CMK (cell line): ENCODE measurements around the gene CLIP4.

ENCODE experiments used
- DNase-seq: peaks from one replicate; pipeline ENCODE4 v3.0.0-alpha.2; 2010; ENCODE audit warnings: low read depth

The CLIP4 gene

DNA sequence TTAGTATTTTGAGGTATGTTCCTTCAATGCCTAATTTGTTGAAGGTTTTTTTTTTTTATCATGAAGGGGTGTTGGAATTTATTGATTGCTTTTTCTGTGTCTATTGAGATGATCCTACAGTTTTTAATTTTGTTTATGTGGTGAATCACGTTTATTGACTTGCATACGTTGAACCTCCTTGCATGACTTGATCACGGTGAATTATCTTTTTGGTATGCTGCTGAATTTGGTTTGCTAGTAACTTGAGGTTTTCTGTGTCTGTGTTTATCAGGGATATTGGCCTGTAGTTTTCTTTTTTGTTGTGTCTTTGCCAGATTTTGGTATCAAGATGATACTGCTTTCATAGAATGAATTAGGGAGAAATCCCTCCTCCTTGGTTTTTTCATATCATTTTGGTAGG, 23.9 kb downstream of the CLIP4 start:
- no peak for DNase-seq

DNA sequence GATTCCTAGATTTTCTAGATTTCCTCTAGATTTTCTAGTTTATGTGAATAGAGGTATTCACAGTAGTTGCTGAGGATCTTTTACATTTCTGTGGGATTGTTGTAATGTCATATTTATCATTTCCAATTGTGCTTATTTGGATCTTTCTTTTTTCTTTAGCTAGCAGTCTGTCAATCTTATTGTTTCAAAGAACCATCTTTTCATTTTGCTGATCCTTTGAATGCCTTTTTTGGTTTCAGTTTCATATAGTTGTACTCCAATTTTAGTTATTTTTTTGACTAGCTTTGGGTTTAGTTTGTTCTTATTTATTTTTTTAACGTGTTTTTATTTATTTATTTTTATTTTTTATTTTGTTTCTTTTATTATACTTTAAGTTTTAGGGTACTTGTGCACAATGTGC, 24.5 kb downstream of the CLIP4 start:
- DNase-seq = no peak

DNA sequence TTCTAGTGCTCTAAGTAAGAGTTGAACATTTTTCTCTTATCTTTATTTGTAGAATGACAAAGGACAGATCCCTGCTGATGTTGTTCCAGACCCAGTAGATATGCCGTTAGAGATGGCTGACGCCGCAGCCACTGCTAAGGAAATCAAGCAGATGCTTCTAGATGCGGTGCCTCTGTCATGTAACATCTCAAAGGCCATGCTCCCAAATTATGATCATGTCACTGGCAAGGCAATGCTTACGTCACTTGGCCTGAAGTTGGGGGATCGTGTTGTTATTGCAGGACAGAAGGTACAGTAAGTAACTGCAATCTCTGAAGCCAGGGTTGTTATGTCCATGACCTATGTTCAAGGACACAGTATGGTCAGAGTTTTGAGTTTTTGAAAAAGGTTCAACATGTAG, 28.4 kb downstream of the CLIP4 start:
- DNase-seq = no peak

DNA sequence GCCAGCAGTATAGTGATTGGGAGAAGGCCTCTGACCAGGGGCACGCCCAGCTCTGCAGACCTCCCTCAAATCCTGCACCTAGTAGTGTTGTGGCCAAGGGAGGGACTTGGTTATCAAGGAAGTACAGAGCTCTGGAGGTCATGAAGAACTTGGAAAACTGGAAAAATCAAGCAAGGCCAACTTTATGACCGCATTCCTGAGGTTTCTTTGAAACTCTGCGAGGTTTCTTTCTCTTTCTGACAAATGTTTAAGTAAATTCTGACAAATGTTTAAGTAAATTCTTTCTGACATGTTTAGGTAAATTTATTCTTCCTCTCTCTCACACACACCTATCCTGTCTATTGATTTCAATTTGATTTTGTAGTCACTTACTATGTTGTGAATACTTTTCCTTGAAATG, 31.0 kb downstream of the CLIP4 start:
- no peak for DNase-seq

DNA sequence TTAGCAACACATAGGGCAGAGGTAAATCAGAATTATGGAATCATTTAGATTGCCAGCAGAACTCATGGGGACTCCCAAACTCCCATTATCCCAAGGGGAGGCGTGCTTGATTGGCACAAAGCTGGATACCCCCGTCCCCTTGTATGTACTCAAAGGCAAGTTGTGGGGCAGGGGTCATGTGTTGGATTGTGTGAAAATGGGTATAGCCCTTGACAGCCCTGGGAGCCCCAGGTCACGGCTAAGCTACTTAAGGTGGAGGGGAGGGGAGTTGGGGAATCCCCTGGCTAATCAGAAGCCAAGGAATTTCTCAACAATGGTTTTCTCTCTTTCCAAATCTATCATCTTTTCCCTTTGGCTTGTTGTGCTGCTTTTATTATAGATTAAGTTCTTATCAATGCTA, 32.7 kb downstream of the CLIP4 start:
- DNase-seq = no peak

DNA sequence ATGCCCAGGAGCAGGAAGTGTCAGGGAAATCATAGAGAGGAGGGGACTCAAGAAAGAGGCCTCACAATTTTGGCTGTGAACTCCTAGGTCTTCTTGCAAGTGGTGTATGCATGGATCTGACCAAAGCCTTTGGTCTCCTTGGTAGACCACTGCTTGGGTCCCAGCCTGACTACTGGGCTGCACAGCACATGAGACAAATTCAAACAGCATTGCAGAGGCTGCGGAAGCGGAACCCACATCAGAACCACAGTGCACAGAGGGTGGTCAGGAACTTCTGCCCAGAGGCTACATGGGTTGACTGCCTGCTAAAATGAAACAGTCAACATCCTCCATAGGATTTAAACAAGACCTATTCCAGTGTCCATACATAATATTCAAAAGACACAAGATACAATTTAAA, 39.4 kb downstream of the CLIP4 start:
- no peak for DNase-seq

DNA sequence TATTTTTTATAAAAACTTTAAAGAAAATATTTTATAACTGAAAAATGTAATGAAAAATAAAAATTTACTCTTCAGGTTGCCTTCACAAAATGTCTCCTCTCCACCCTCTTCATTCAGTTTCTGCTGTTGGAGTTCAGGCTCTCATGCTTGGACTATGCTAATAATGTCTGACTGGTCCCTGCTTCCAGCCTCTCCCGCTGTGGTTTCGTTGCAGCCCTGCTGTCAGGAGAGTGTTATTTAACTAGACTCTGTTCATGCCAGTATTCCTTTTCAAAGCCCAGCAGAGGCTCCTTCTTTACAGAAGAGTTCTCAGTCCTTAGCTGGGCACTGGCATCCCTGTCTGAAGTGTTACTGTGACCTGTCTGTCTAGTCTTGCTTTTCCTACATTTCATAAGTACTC, 40.4 kb downstream of the CLIP4 start:
- DNase-seq = no peak

DNA sequence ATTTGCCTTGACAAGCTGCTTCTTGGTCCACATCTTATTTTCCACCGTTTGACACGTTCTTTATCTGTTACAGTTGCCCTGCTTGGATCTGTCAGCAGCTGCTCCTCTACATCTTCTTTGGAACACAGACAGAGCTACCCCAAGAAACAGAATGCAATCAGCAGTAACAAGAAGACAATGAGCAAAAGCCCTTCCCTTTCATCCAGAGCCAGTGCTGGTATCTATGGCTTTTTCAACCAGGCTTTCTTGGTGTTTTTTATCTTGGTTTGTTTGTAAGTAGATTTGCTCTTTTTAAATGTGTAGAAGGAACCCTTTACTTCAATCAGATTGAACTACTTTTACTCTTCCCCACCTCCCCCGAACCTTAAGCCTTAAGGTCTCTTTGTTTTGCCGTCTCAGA, 41.9 kb downstream of the CLIP4 start:
- no peak for DNase-seq

DNA sequence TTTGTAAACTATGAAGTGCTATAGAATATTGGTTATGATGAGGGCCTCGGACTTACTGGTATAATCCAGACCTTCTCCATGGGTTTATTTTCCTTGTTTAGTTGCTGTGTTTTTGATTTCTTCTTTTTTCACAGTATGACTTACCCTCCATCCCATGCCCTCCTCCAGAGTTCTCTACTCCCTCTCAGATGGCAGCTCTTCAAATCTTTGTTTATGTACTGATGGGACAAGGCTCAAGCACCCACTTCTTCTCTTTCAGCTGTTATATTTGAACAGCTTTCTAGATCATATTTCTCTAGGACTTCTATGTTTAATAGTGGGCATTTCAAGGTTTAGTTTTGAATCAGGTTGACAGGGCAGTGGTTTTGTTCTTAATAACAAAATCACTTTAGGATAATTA, 43.9 kb downstream of the CLIP4 start:
- no peak for DNase-seq

DNA sequence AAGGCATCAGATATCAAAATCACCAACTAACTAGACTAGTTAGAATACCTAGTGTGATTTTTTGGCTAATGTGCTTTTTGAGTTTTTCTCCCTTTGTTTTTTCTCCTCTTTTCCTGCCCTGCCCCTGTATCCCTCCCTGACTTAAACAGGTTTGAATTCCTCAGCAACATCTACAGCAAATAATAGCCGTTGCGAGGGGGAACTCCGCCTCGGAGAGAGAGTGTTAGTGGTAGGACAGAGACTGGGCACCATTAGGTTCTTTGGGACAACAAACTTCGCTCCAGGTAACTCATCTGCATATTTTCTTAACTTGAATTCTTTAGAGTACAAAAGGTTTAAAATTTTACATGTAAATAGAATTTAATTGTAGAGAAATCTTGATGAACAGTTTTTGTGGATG, 45.0 kb downstream of the CLIP4 start:
- no peak for DNase-seq

DNA sequence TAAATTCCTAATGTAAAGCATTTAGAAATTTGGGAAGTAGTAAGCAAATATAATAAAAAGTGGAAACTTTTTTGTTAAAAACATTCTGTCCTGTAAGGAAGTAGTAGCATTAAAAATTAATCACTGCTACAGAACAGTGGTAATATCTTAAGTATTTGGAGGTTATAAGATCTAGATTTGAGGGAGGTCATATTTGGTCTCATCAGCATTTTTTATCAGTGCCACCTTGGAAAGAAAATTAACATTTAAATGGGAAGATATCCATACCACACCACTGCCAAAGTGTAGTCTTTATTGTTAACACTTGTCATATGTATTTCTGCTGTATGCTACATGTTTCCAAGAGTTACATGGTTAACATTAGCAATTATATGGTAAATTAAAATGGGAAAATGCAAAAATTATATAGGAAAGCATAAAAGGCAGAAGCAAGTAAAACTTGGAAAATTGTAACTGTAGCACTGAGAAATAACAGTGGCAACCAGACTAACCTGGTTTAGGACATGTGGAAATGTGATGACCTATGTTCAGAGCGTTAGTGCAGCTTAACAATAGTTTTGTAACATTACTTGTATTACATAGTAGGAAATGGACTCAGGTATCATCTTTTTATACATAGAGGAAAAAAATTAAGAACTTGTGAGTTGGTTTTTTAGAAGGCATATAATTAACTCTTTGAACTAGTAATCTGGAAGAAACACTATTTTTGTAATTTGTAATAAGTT, 47.2 kb downstream of the CLIP4 start:
- no peak for DNase-seq

DNA sequence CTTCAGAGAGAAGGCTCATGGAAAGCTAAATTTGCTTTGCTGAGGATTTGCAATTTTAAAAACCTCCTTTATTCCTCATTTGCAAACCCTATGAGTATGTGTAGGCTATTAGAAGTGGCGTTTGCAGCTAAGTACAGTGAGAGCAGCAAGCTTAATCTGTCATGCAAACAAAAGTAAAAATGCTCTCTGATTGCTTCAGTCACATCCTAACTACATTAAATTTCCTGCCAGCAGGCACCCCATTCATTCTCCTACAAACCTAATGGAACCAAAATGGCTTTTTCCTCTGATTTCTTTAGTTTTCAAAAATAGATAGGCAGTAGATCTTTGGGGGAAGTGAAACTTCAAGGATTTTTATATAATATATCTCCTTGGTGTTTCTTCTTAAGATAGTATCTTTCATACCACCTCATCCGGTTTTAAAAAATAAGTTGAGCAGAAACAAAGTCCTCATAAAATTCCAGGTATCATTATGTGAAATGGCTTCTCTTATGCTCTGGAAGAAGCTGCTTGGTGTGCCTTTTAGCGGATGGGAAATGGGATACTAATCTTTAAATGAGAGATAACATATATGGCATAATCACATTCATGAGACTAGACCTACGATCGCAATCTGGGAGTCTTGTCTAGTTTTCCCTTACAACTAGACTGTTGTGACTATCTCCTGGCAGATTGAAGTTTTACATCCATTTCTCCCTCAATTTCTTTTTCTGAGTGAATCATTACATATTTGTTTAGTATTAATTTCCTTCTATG, 49.1 kb downstream of the CLIP4 start:
- no peak for DNase-seq

DNA sequence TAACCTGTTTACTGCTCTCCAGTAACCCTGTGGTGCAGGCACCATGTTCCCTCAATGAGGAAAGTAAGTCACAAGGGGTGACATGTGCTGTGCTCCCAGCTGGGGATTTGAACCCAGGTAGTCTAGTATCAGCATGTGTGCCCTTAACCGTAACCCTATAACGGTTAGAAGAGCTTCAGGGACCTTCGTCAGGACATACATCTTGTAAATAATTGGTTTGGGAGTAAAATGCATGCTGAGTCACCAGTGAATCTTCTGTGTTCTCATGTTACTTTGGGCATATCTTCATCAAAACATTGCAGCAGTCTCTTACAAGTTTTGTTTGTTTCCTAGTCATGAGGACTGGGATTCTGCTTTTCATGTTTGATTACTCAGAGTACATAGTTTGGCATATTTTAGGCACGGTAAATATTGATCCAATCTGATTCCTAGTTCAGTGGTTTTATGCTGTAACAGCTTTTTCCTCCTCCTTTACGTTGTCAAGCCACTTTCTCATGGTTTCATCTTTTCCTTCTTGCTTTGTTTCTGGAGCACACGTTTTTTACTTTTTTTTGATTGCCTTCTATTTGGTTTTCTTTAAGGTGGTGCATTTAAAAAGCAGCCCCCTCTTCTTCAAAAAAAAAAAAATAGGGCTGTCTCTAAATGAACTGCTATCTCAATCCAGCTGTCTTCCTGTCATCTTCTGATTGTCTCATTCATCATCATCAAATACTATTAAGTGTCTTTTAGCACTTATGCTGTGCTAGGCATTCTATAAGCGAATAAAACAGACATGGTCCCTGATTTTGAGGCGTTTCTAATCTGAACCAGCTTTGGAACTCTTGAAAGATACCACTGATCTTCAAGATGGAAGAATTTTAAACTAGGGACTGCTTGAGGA, 50.4 kb downstream of the CLIP4 start:
- DNase-seq = no peak

DNA sequence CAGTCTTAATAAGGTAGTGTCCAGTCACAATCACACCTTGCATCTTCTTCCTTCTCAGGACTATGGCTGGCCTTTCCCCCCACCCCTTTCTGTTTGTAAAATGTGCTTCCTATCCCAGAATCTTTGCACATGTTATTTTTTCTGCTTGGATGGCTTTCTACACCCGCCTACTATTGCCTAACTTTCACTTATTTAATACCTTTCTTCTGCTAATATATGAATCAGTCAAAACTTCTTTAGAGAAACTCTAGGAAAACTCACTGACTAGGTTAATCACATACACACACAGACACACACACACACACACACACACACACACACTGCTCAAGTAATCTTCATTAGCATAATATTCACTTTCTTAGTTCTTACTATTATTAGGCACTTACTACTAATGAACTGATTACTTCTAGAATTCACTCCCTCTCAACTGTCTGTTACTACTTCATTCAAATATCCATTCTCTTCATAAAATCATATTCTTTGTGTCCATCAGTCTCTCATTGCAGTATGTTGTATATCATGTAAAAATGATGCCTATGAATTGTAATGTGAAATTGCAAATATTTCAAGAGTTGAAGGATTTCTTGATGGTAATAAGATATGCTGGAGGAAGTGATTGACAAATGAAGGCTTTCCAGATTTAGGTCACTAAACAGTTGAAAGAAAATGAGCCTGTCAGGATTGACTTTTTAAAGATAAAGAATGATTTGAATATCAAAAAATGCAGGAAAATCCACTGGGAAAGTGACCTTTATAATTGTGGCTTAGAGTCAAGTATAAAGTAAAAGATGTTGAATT, 51.2 kb downstream of the CLIP4 start:
- DNase-seq = no peak

DNA sequence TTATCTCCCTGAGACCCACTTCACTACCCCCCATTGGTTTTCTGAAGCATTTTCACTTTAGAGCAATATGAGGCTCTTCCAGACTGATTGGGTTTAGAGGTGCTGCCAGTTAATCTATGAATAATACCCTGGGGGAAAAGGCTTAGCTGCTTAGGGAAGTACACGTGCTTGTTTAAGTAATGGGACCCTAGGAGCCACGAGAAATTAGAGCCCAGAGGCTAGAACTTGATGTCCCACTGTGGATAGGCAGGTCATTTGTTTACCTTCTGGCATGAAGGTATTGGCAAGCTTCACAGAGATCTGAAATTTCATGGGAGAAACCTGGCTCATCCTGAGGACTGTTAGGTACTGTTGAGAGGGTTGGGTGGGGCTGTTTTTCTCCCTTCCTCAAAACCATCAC, 59.7 kb downstream of the CLIP4 start:
- DNase-seq = no peak

DNA sequence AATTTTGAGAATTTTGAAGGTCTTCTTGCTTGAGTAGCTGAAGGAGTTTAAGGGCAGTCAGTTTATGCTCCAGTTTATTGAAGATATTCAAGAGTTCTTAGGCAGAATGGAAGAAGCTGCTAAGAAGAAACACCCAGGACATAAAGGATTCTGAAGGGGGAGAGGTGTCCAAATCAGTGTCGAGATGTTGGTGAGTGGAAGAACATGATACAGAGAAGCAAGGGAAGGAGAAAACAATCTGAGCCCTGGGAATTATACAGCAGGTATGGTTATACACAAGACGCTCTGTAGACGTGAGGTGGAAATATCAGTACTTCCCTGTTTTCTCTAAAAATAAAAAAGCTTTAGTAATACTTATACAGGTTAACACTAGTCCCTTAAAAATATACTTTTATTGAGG, 60.1 kb downstream of the CLIP4 start:
- DNase-seq = no peak

DNA sequence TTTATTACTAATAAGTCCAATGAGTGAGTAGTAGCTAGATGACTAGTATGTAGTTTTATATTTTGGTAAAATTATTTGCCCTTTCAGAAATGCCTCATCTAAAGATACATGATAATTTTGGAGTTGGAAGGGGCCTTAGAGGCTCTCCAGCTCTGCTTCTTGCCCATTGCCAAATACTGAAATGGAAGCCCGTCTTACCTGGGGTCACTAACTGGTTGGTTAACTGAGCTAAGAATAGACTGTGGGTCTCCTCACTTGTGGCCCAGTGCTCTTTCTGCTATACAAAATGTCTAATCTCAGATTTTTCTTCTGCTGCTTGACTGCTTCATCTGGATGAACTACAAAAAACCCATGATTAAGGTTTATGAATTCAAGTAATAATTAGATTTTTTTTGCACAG, 67.1 kb downstream of the CLIP4 start:
- no peak for DNase-seq

DNA sequence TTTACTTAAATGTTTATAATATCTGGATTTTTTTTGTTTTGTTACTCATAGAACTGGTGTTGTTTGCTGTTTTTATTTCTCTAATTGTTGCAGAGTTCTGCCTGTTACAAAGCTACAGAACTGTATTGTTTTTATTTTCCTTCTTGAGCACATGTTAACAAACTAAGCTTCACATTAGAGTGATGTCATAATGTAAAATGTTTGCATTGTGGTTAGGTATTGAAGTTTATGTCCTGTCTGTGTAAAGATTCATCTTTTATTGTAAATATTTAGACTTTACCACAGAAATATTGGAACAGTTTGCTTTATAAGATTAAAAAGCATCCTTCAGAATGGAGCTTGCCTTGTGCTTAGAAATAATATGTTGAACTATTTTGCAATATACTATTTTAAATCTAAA, 67.7 kb downstream of the CLIP4 start:
- DNase-seq = no peak

DNA sequence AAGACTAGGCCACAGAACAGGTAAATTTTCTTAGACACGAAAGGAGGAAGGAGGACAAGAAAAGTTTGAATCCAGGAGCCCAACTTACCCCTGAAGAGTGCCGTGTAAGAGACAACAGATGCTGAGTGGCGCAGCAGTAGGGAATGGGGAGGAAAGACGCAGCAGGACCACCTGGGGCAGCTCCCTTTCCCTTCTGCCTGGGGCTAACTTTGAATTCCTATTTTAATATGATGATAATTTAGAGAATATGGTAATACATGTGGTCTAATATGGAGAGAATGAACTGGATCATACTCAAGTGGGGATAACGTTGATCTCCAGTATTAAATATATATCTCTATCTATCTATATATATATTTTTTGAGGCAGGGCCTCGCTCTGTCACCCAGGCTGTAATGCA, 69.3 kb downstream of the CLIP4 start:
- DNase-seq = no peak

DNA sequence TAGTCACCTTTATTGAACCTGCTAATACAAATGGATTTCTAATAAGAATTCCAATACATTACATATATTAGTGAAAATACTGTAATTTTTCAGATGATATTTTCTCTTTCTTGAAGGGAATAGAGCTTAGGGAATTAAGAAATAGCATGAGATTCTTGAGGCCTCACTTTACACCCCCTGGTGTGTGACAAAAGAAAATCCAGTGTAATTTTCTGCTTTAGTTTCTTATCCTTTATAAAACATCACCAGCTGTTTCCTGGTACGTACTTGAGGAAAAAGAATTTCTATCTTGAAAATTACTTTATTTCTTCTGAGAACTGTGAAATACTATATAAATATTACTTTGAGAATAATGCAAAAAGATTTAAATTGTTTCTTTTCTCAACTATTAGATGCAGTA, 71.6 kb downstream of the CLIP4 start:
- no peak for DNase-seq

DNA sequence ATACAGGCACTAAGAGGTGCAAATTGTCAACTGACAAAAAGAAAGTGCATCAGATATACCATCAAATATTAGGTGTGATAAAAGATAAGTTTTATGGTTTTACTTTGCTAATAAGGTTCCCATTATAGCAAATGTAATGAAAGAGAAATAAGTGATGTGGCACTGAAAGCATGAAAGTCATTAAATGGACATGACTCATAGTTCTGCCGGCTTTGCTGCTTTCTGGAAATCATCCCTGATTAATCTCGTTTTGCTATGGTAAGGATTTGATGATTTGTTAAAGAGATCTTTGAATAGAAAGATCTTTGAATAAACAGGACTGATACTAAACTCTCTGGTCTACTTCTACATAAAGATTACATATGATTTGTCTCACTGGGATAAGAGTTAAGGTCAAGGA, 72.7 kb downstream of the CLIP4 start:
- DNase-seq = no peak

DNA sequence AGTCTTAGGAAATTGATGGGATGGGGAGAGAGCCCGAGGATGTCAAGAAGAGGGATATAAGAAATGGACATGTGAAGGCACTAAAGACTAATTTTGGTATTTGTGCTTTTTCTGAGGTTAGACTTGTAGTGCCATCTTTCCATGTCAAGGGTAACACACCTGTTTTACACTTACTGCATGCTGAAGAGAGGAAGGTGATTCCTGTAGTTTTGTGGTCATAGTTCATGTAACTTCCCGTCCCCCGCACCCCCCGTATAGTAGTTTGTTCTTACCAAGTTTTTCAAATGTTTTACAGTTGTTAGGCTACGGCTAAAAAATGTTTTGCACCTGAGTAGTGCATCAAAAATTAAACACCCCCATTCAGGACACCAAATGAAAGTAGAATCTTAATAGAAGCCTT, 73.8 kb downstream of the CLIP4 start:
- no peak for DNase-seq
